Chondrocyte (in vitro differentiated cells): ENCODE data around the gene STXBP4. TPM values are rescaled to one million over a fixed set of nuclear protein-coding genes. Genes with fewer than 3 reads are reported as not detected.

Source experiments
- DNase-seq: peaks from one replicate; pipeline ENCODE4 v3.0.0; 2021; ENCODE audit warnings: mixed read lengths, low spot score
- H3K27ac Mint-ChIP-seq: one replicate; pipeline ENCODE4 v1.8.0; 2021; ENCODE audit warnings: mild to moderate bottlenecking, moderate library complexity, mixed read lengths; ENCODE audit not compliant: unreplicated experiment
- H3K27me3 Mint-ChIP-seq: 2 replicates; pipeline ENCODE4 v1.8.0; 2021; ENCODE audit warnings: low read depth, mixed read lengths
- H3K36me3 Mint-ChIP-seq: 2 replicates; pipeline ENCODE4 v1.8.0; 2021; ENCODE audit warnings: low read depth, mixed read lengths
- H3K4me1 Mint-ChIP-seq: 2 replicates; pipeline ENCODE4 v1.8.0; 2021; ENCODE audit warnings: low read depth, mild to moderate bottlenecking, mixed read lengths
- H3K4me3 Mint-ChIP-seq: one replicate; pipeline ENCODE4 v1.8.0; 2021; ENCODE audit warnings: mild to moderate bottlenecking, moderate library complexity, mixed read lengths; ENCODE audit not compliant: unreplicated experiment
- H3K9me3 Mint-ChIP-seq: 2 replicates; pipeline ENCODE4 v1.8.0; 2021; ENCODE audit warnings: low read depth, mixed read lengths
- total RNA-seq: library from RNA; stranded (reverse); gene quantifications from 3 replicates; pipeline ENCODE4 v1.2.1, GENCODE V29; 2021
- TF ChIP-seq, protein P1 (sequence below): fragments of 200-600 bp; sonication (generic); IDR thresholded peaks from 2 replicates; pipeline ENCODE4 v1.5.0; 2021; ENCODE audit warnings: antibody characterized with exemption, mild to moderate bottlenecking, moderate library complexity

Gene STXBP4
- total RNA-seq, 1 donor from 2014 or later: 11.9 TPM

DNA sequence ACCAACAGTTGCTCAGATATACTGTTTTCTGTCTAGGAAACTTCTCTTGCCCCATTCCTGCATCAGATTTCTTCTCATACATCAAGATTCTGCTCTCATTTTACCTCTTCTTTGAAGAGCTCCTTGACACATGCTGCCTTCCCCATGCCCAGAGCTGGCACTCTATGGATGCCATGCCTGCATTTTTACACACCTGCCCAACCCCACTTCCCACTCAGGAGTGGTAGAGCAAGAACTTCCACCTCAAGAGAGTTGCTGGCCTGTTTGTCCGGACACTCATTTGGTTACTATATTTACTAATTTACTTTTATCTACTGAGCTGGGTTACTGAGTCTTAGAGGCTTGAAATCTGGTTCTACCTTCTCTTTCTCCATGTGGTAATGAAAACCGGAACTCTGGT lies 197.9 kb downstream of the STXBP4 start:
- H3K27ac Mint-ChIP-seq: no peak overlapping the region
- DNase-seq: no peak
- no peak overlapping the region for H3K4me3 Mint-ChIP-seq
- TF ChIP-seq, protein P1, sequence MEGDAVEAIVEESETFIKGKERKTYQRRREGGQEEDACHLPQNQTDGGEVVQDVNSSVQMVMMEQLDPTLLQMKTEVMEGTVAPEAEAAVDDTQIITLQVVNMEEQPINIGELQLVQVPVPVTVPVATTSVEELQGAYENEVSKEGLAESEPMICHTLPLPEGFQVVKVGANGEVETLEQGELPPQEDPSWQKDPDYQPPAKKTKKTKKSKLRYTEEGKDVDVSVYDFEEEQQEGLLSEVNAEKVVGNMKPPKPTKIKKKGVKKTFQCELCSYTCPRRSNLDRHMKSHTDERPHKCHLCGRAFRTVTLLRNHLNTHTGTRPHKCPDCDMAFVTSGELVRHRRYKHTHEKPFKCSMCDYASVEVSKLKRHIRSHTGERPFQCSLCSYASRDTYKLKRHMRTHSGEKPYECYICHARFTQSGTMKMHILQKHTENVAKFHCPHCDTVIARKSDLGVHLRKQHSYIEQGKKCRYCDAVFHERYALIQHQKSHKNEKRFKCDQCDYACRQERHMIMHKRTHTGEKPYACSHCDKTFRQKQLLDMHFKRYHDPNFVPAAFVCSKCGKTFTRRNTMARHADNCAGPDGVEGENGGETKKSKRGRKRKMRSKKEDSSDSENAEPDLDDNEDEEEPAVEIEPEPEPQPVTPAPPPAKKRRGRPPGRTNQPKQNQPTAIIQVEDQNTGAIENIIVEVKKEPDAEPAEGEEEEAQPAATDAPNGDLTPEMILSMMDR: no peak
- peaks cover 4% of the 10 kb centered on the region for H3K36me3 Mint-ChIP-seq
- H3K9me3 Mint-ChIP-seq: no peaks in the 10 kb centered on the region
- H3K27me3 Mint-ChIP-seq: no peaks in the 10 kb centered on the region
- H3K4me1 Mint-ChIP-seq: peaks cover 17% of the 10 kb centered on the region

GRCh38 chr17:55167024-55167725 lies 198.6 kb downstream of the STXBP4 start:
- Mint-ChIP-seq H3K4me3 (no peak overlapping the region), H3K36me3 (peaks cover 4% of the 10 kb centered on the region), H3K9me3 (no peaks in the 10 kb centered on the region), H3K27me3 (no peaks in the 10 kb centered on the region), H3K27ac (no peak overlapping the region), H3K4me1 (peaks cover 12% of the 10 kb centered on the region)
- no peak for DNase-seq
- TF ChIP-seq, protein P1: no peak

- H3K4me3 Mint-ChIP-seq: no peak overlapping the region
These were observed 200.6 kb downstream of the STXBP4 start for GRCh38 chr17:55168958-55169687.

DNA sequence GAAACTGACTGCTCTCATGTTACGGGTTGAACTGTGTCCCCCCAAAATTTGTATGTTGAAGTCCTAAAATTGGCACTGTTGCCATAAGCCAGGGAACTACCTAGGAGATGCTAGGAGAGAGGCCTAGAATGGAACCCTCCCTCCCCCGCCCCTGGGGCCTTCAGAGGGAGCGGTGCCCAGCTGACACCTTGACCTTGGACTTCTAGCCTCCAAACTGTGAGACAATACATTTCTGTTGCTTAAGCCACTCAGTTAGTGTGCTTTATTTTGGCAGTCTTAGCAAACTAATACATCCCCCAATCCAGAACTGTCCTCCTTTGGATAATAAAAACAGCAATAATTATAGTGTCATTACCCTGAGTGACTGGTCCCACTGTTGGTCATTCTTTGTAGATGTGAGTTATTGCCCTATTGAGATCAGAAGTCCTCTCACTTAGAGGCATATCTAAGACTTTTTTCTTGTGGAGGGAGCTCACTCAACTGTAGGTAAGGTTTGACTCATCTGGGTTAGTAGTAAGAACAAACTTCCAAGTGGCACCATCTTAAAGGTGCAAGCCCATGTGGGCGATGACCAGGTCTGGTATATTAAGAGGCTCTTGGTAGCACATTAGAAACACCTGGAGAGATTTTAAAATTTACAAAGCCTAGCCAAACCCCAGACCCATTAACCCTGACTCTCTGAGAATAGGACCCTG lies 203.2 kb downstream of the STXBP4 start:
- no peak for DNase-seq
- peaks cover 9% of the 10 kb centered on the region for H3K9me3 Mint-ChIP-seq
- peaks cover 4% of the 10 kb centered on the region for H3K4me1 Mint-ChIP-seq
- no peaks in the 10 kb centered on the region for H3K27me3 Mint-ChIP-seq
- TF ChIP-seq, protein P1: no peak
- H3K4me3 Mint-ChIP-seq: no peak overlapping the region
- H3K36me3 Mint-ChIP-seq: peaks cover 11% of the 10 kb centered on the region
- no peak overlapping the region for H3K27ac Mint-ChIP-seq

More at GRCh38 chr17:55168958-55169687, 200.6 kb downstream of the STXBP4 start:
- Mint-ChIP-seq H3K9me3 (peaks cover 4% of the 10 kb centered on the region), H3K4me1 (peaks cover under 1% of the 10 kb centered on the region), H3K27ac (no peak overlapping the region), H3K27me3 (no peaks in the 10 kb centered on the region), H3K36me3 (peaks cover 6% of the 10 kb centered on the region)
- TF ChIP-seq, protein P1: no peak
- DNase-seq: no peak

DNA sequence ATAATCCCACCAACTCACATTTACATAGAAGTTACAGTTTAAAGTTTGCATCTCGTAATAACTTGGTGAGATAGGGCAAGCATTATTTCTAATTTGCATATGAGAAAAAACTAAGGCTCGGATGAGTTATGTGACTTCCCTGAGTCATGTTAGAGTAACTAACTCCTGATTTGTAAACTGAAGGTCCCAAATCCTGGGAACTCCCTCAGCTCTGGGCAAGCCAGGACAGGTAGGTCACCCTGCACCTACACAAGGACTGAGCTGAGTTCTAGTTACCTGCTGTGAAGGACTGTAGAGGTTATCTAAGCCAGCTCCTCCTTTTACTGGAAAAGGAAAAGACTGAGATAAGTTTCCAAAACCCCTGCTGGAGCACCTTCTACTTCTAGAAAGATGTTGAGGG lies 204.0 kb downstream of the STXBP4 start:
- Mint-ChIP-seq H3K4me1 (peaks cover 4% of the 10 kb centered on the region), H3K9me3 (peaks cover 9% of the 10 kb centered on the region), H3K36me3 (peaks cover 10% of the 10 kb centered on the region), H3K27me3 (no peaks in the 10 kb centered on the region), H3K27ac (no peak overlapping the region), H3K4me3 (no peak overlapping the region)
- DNase-seq: no peak
- TF ChIP-seq, protein P1: no peak
